Activated T-cell treated with anti-CD3 and anti-CD28 coated beads, Interleukin-2, amount 50 U/mL, for 24 hours (primary cell): ENCODE data around the gene OPN4.

ENCODE experiments used
- DNase-seq: peaks from one replicate; pipeline ENCODE4 v3.0.0-alpha.2; 2020
- H3K27ac Mint-ChIP-seq: 2 replicates; pipeline ENCODE4 v1.8.0; 2020; ENCODE audit warnings: mild to moderate bottlenecking, mixed read lengths
- H3K27me3 Mint-ChIP-seq: 2 replicates; pipeline ENCODE4 v1.8.0; 2020; ENCODE audit warnings: mixed read lengths
- H3K36me3 Mint-ChIP-seq: 2 replicates; pipeline ENCODE4 v1.8.0; 2020; ENCODE audit warnings: low read depth, mixed read lengths
- H3K4me1 Mint-ChIP-seq: 2 replicates; pipeline ENCODE4 v1.8.0; 2020; ENCODE audit warnings: low read depth, mixed read lengths
- H3K4me3 Mint-ChIP-seq: 2 replicates; pipeline ENCODE4 v1.8.0; 2020; ENCODE audit warnings: mild to moderate bottlenecking, moderate library complexity, mixed read lengths
- H3K9me3 Mint-ChIP-seq: 2 replicates; pipeline ENCODE4 v1.8.0; 2020; ENCODE audit warnings: mixed read lengths

Gene OPN4

GRCh38 chr10:86705905-86706304, 51.6 kb downstream of the OPN4 start:
- Mint-ChIP-seq H3K27ac (no peak overlapping the region), H3K27me3 (no peaks in the 10 kb centered on the region), H3K9me3 (no peaks in the 10 kb centered on the region), H3K36me3 (no peaks in the 10 kb centered on the region), H3K4me3 (no peak overlapping the region), H3K4me1 (peaks cover 10% of the 10 kb centered on the region)
- DNase-seq, result no peak

DNA sequence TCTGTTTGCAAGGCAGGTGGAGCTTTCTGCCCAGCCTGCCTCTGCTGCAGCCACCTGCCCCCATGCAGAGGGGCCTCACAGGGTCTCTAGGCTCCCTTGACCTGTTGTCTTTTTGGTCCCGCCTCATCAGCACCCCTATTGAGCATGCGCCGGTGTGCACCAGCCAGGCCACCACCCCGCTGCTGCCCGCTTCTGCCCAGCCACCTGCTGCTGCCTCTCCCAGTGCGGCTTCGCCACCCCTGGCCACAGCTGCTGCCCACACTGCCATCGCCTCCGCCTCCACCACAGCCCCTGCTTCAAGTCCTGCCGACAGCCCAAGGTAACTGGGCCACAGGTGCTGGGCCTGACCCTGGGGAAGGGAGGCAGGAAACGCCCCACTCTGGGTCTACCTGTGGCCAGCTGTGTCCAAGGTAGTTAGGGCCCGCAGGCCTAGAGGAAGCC, 52.1 kb downstream of the OPN4 start:
- Mint-ChIP-seq H3K4me1 (peaks cover 11% of the 10 kb centered on the region), H3K4me3 (no peak overlapping the region), H3K27me3 (no peaks in the 10 kb centered on the region), H3K36me3 (no peaks in the 10 kb centered on the region), H3K9me3 (no peaks in the 10 kb centered on the region), H3K27ac (no peak overlapping the region)
- DNase-seq, result no peak

GRCh38 chr10:86706977-86707376, 52.6 kb downstream of the OPN4 start:
- H3K9me3 Mint-ChIP-seq, result no peaks in the 10 kb centered on the region
- no peak for DNase-seq
- no peak overlapping the region for H3K4me3 Mint-ChIP-seq
- H3K27me3 Mint-ChIP-seq, result no peaks in the 10 kb centered on the region
- H3K4me1 Mint-ChIP-seq, result peaks cover 13% of the 10 kb centered on the region
- no peaks in the 10 kb centered on the region for H3K36me3 Mint-ChIP-seq
- no peak overlapping the region for H3K27ac Mint-ChIP-seq

DNA sequence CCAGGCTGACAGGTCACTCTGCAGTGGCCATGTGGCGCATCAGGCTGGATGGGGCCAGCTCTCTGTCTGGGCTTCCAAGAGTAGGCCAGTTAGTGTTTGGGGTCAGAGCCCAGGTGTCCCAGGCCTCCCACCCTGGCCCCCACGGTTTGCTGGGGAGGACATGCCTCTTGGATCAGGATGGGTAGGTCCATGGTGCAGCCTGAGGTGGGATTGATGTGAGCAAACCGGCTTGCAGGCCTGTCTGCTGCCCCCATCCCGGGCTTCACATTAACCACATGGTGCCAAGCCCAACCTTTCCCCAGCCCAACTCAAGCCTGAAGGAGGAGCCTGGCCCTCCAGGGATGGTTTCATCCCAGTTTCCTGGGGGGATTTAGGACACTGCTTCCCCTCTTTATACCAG, 53.2 kb downstream of the OPN4 start:
- Mint-ChIP-seq H3K27me3 (no peaks in the 10 kb centered on the region), H3K4me3 (no peak overlapping the region), H3K36me3 (no peaks in the 10 kb centered on the region), H3K4me1 (peaks cover 17% of the 10 kb centered on the region), H3K9me3 (no peaks in the 10 kb centered on the region), H3K27ac (no peak overlapping the region)
- no peak for DNase-seq

- no peaks in the 10 kb centered on the region for H3K36me3 Mint-ChIP-seq
Measured at GRCh38 chr10:86708068-86708782, 53.9 kb downstream of the OPN4 start.

GRCh38 chr10:86708783-86709380, 54.5 kb downstream of the OPN4 start:
- H3K4me1 Mint-ChIP-seq, result peaks cover 17% of the 10 kb centered on the region
- H3K27ac Mint-ChIP-seq, result no peak overlapping the region
- H3K4me3 Mint-ChIP-seq, result no peak overlapping the region
- no peaks in the 10 kb centered on the region for H3K36me3 Mint-ChIP-seq
- no peaks in the 10 kb centered on the region for H3K9me3 Mint-ChIP-seq
- DNase-seq, result no peak
- no peaks in the 10 kb centered on the region for H3K27me3 Mint-ChIP-seq

More at GRCh38 chr10:86708068-86708782, 53.9 kb downstream of the OPN4 start:
- Mint-ChIP-seq H3K4me1 (peaks cover 17% of the 10 kb centered on the region), H3K27ac (no peak overlapping the region), H3K4me3 (no peak overlapping the region), H3K27me3 (no peaks in the 10 kb centered on the region), H3K9me3 (no peaks in the 10 kb centered on the region)
- DNase-seq, result no peak

DNA sequence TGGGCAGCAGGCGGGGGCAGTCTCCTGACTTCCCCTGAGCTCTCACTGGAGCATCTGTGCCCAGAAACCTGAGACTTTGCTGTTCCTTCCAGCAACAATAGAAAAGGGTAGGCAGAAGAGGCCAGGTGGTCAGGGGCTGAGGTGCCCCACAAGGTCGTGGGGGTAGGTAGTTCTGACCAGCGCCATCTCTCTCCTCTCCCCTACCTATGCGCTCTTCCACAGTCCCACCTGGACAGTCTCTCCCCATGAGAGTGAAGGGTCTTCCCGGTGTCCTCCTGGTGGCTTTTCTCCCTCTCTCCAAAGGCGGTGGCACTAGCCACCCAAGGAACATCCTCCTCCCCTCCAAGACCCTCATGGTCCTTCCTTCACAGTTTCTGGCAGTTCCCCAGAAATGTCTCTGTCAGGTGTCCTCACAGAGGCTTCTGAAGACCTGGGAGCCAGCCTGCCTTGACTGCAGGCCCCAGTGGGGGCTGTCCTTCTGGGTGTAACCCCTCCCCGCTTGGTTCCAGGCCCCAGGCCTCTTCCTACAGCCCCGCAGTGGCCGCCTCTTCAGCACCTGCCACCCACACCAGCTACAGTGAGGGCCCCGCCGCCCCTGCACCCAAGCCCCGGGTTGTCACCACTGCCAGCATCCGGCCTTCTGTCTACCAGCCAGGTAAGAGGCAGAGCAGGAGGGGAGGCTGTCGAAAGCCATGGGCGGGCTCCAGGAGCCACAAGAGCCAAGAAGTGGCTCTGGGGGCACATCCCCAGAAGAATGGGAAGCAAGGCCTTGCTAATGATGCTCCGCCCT, 55.2 kb downstream of the OPN4 start:
- H3K36me3 Mint-ChIP-seq, result no peaks in the 10 kb centered on the region
- peak overlapping the region; percentile 73 for H3K4me3 Mint-ChIP-seq
- no peak for DNase-seq
- H3K27me3 Mint-ChIP-seq, result no peaks in the 10 kb centered on the region
- peaks cover 17% of the 10 kb centered on the region for H3K4me1 Mint-ChIP-seq
- H3K27ac Mint-ChIP-seq, result no peak overlapping the region
- no peaks in the 10 kb centered on the region for H3K9me3 Mint-ChIP-seq

GRCh38 chr10:86710987-86711512, 56.7 kb downstream of the OPN4 start:
- DNase-seq, result peak; percentile 92
- H3K4me3 Mint-ChIP-seq, result peak overlapping the region; percentile 73
- no peaks in the 10 kb centered on the region for H3K9me3 Mint-ChIP-seq
- peaks cover 17% of the 10 kb centered on the region for H3K4me1 Mint-ChIP-seq
- H3K36me3 Mint-ChIP-seq, result no peaks in the 10 kb centered on the region
- H3K27me3 Mint-ChIP-seq, result no peaks in the 10 kb centered on the region
- peak overlapping the region; percentile 93 for H3K27ac Mint-ChIP-seq

- H3K4me3 Mint-ChIP-seq, result peak overlapping the region; percentile 83
- H3K36me3 Mint-ChIP-seq, result no peaks in the 10 kb centered on the region
Measured at GRCh38 chr10:86711513-86712316, 57.4 kb downstream of the OPN4 start.

GRCh38 chr10:86712317-86712707, 58.0 kb downstream of the OPN4 start:
- Mint-ChIP-seq H3K27ac (peak overlapping the region; percentile 91), H3K9me3 (no peaks in the 10 kb centered on the region), H3K4me3 (peak overlapping the region; percentile 83), H3K4me1 (peaks cover 17% of the 10 kb centered on the region), H3K27me3 (no peaks in the 10 kb centered on the region), H3K36me3 (no peaks in the 10 kb centered on the region)
- DNase-seq, result no peak

More at GRCh38 chr10:86711513-86712316, 57.4 kb downstream of the OPN4 start:
- DNase-seq, result no peak
- Mint-ChIP-seq H3K27ac (peak overlapping the region; percentile 91), H3K9me3 (no peaks in the 10 kb centered on the region), H3K27me3 (no peaks in the 10 kb centered on the region), H3K4me1 (peaks cover 17% of the 10 kb centered on the region)

DNA sequence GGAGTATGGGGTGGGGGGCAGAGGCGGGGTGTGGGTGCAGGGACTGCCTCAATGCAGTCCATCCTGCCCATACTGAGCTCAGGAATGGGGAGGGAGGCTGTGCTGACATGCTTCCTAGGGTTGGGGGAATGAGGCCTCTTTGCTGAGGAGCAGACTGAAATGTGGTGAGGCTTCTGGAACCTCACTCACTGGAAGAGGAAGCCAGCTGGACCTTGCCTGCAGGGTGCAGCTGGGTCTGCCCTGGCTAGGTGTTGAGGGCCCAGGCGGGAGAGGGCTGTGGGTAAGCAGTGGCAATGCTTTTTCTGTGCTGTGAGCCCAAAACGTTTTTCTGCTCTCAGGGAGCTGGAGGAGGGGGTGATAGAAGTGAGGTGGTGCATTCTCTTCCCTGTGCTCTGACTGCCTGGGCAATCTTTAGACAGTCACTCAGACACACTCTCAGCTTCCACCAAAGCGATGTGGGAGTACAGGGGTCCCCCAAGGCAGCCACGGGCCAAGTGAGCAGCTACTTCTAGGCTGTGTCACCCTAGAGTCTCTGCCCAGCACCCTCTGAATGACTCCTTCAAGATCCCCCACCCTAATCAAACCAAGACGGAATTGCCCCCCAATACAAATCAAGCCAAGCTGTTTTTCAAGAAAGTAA, 60.9 kb downstream of the OPN4 start:
- H3K36me3 Mint-ChIP-seq, result no peaks in the 10 kb centered on the region
- H3K27me3 Mint-ChIP-seq, result no peaks in the 10 kb centered on the region
- H3K4me1 Mint-ChIP-seq, result peaks cover 12% of the 10 kb centered on the region
- H3K27ac Mint-ChIP-seq, result no peak overlapping the region
- no peak overlapping the region for H3K4me3 Mint-ChIP-seq
- no peaks in the 10 kb centered on the region for H3K9me3 Mint-ChIP-seq
- DNase-seq, result no peak

DNA sequence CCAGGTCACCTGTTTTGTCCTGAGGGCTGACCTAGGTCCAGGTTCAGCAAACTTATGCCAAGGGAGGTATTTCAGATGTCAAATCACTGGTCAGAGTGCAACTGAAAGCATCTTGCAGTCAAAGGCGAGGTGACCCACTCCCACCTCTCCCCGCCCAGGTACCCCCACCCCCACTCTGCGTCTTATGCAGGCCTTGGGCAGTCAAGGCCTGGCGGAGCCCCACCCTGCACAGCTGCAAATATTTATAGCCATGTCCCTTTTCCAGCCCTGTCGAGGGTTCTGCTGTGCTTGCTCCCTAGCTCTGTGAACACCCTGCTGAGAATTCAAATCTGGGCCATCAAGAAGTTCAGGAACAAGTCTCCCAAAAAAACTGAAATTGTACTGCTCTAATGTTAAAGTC, 61.5 kb downstream of the OPN4 start:
- H3K27me3 Mint-ChIP-seq, result no peaks in the 10 kb centered on the region
- no peaks in the 10 kb centered on the region for H3K36me3 Mint-ChIP-seq
- peaks cover 7% of the 10 kb centered on the region for H3K4me1 Mint-ChIP-seq
- H3K9me3 Mint-ChIP-seq, result no peaks in the 10 kb centered on the region
- H3K4me3 Mint-ChIP-seq, result no peak overlapping the region
- no peak overlapping the region for H3K27ac Mint-ChIP-seq
- no peak for DNase-seq
